Mucosa of descending colon (tissue), 3 donors: ENCODE results near the gene ZNF853. TPM values are rescaled to one million over a fixed set of nuclear protein-coding genes. Genes with fewer than 3 reads are reported as not detected.
"Not testable (repeated sequence)": the region's sequence is repeated elsewhere in the genome, so short reads cannot be mapped to it uniquely, and the experiment has no call there.

Experiments
- ATAC-seq: fragments of 200-7000 bp; cut with Tn5 transposase; one replicate; pipeline ENCODE4 v1.9.1; 2020; ENCODE audit warnings: mild to moderate bottlenecking, moderate library complexity
- DNase-seq, 3 donors: peaks; one replicate each; pipeline ENCODE4 v3.0.0-alpha.2; 2020
- H3K36me3 ChIP-seq: fragments of 200-600 bp; one replicate; pipeline ENCODE4 v1.8.0; 2021; ENCODE audit warnings: low read depth, mild to moderate bottlenecking
- H3K4me1 ChIP-seq: fragments of 200-600 bp; one replicate; pipeline ENCODE4 v1.8.0; 2021; ENCODE audit warnings: low read depth, mild to moderate bottlenecking
- H3K4me3 ChIP-seq: fragments of 200-600 bp; one replicate; pipeline ENCODE4 v1.8.0; 2021; ENCODE audit warnings: mild to moderate bottlenecking
- H3K9me3 ChIP-seq: fragments of 200-600 bp; one replicate; pipeline ENCODE4 v1.8.0; 2021; ENCODE audit warnings: mild to moderate bottlenecking
- CTCF ChIP-seq: fragments of 200-600 bp; IDR thresholded peaks from one replicate; pipeline ENCODE4 v1.8.0; 2022; ENCODE audit warnings: antibody characterized with exemption, mild to moderate bottlenecking
- intact Hi-C, 2 donors: fragments of 100-400 bp; cut with DNase I in 1 of 2; cut with micrococcal nuclease in 1 of 2; formaldehyde crosslinking; loops; one replicate each; pipeline versions ENCODE4 v1.11.0 to v1.11.1; 2022; cut with DNase I, micrococcal nuclease
- total RNA-seq, 3 donors: library from RNA; stranded (reverse); fragmentation: NEBNext Ultra II Directional in 2 of 3; extraction: Animal tissue kit (Norgen Biotek cat#: 25700) in 2 of 3; gene quantifications; one replicate each; pipeline versions ENCODE4 v1.2.1 to v1.2.4, GENCODE V29; 2021 to 2023
- donor health status: DM: no; HTN: no; CAD: no; lungs with moderate emphysema.
- donor health status: DM: no; HTN: no; CAD: no.
- donor health status: DM: no; HTN: yes; CAD: no.

Gene ZNF853
- total RNA-seq, 3 donors from 2014 or later = 0.84 to 19.9 (median 1.4) TPM

DNA sequence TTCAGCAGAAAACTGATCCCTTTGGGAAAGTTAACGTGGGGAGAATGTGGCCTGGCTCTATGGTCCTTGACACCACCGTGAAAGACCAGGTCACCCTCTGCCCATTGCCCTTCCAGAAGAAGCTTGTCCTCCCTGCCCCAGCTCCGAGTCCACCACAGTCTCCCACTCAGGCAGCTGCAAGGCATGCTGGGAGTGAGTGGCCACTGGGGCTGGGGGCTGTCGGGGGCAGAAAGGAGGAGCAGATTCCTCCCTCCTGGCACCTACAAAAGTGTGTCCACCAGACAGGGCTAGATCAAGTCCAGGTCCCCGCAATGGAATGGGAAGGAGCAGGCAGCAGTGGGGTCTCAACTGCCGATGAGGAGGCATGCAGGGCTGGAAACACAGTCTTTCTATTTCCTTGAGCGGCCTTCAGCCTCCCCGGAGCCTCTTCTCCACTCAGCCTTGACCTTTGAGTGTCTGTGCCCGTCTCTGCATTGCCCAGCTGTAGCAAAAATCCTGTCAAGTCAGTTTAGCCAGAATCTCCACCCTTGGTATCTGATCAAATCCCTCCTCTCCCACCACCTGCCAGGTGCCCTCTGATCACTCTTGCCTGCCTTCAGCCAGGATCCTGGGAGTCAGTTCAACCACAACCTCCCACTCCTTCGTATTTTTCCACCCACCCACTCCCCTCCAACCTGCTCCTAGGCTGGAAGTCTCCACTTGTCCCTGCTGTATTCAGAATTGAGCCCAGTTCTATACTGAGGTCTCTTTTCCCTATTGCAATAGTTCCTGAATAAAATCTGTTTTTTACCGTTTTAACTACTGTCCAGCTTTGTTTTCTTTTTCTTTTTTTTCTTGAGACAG lies 14.8 kb downstream of the ZNF853 start:
- Histone ChIP-seq H3K4me3 (no peak overlapping the region), H3K4me1 (no peaks in the 10 kb centered on the region), H3K9me3 (no peaks in the 10 kb centered on the region), H3K36me3 (no peaks in the 10 kb centered on the region)
- ATAC-seq (peak; percentile 26), DNase-seq (no peak)
- no peak for TF ChIP-seq CTCF
- intact Hi-C loops = no loop called here

GRCh38 chr7:6631605-6632004 lies 16.2 kb downstream of the ZNF853 start:
- DNase-seq (no peak), ATAC-seq (no peak)
- Histone ChIP-seq H3K36me3 (no peaks in the 10 kb centered on the region), H3K9me3 (no peaks in the 10 kb centered on the region), H3K4me1 (peaks cover 3% of the 10 kb centered on the region), H3K4me3 (no peak overlapping the region)
- TF ChIP-seq CTCF = no peak
- intact Hi-C loops = no loop called here

DNA sequence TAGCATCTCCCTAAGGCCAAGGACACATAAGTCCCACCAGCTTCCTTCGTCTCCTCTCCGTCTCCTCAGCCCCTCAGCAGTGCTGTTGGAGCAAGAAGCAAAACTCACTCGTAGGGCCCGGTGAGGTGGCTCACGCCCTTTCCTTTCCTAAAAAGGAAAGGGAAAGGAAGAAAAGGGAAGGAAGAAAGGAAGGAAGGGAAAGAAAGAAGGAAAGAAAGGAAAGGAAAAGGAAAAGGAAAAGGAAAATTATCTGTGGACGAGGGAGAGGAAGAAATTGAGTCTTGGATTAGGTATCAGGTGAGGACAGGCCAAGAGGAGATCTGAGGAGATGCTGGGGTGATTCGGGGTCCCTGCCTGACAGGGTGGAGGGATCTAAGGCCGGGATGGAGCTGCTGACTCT lies 18.6 kb downstream of the ZNF853 start:
- H3K9me3 ChIP-seq = no peaks in the 10 kb centered on the region
- intact Hi-C loops = no loop called here
- TF ChIP-seq CTCF = no peak
- peaks cover 8% of the 10 kb centered on the region for H3K4me1 ChIP-seq
- H3K36me3 ChIP-seq = no peaks in the 10 kb centered on the region
- no peak overlapping the region for H3K4me3 ChIP-seq
- no peak for DNase-seq
- ATAC-seq = no peak

GRCh38 chr7:6634971-6635370 lies 19.6 kb downstream of the ZNF853 start:
- DNase-seq, H3K36me3 ChIP-seq, H3K4me1 ChIP-seq, H3K9me3 ChIP-seq, H3K4me3 ChIP-seq, intact Hi-C loops, ATAC-seq: not testable (repeated sequence)

- peaks cover 8% of the 10 kb centered on the region for H3K4me1 ChIP-seq
- no peak for TF ChIP-seq CTCF
- ATAC-seq = peak; percentile 88
- intact Hi-C loops = no loop called here
- peak within 1 kb of the TSS; percentile 57 for H3K4me3 ChIP-seq
- no peaks in the 10 kb centered on the region for H3K9me3 ChIP-seq
- DNase-seq = peak; percentile 57 to 78 (median 76)
- H3K36me3 ChIP-seq = no peaks in the 10 kb centered on the region
Observed at GRCh38 chr7:6636741-6637543, 21.5 kb downstream of the ZNF853 start, which contains the start of gene ZNF316. Gene ZNF316 (plus strand): TSS chr7:6637318. CDS start chr7:6642410, 5,092 bp downstream.
